ENCODE data around the gene BSDC1. TPM values are rescaled to one million over a fixed set of nuclear protein-coding genes. Genes with fewer than 3 reads are reported as not detected.

The BSDC1 gene
- total RNA-seq, 4 donors from 2014 or later = 96.0 to 140 (median 120) TPM

DNA sequence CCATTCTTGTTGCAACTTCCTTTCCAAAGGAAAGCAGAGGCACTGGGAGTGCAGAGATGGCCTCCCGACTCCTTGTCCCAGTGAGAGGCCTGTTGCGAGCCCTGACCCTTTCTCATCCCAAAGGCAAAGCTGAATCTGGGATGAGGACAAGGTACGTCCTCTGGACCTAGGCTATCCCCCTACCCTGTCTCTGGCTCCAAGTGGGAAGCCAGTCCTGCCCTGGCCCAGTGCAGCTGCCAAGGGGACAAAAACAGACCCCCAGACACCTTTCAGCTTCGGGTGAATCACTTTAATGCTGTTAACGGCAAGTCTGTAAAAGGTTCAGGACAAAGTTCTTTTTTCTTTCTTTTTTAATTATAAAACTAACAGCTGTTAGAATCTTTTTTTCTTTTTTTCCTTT lies 29.4 kb downstream of the BSDC1 start:
- no peaks in the 10 kb centered on the region for H3K27me3 ChIP-seq
- TF ChIP-seq EP300 (IDR thresholded peaks at IDR 0.05) (no peak), POLR2A (IDR thresholded peaks at IDR 0.05) (no peak), POLR2AphosphoS5 (IDR thresholded peaks at IDR 0.05) (no peak)
- TF ChIP-seq, protein P1, sequence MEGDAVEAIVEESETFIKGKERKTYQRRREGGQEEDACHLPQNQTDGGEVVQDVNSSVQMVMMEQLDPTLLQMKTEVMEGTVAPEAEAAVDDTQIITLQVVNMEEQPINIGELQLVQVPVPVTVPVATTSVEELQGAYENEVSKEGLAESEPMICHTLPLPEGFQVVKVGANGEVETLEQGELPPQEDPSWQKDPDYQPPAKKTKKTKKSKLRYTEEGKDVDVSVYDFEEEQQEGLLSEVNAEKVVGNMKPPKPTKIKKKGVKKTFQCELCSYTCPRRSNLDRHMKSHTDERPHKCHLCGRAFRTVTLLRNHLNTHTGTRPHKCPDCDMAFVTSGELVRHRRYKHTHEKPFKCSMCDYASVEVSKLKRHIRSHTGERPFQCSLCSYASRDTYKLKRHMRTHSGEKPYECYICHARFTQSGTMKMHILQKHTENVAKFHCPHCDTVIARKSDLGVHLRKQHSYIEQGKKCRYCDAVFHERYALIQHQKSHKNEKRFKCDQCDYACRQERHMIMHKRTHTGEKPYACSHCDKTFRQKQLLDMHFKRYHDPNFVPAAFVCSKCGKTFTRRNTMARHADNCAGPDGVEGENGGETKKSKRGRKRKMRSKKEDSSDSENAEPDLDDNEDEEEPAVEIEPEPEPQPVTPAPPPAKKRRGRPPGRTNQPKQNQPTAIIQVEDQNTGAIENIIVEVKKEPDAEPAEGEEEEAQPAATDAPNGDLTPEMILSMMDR (IDR thresholded peaks at IDR 0.05) = no peak
- peaks cover 18% of the 10 kb centered on the region for H3K4me1 ChIP-seq
- H3K36me3 ChIP-seq = peaks cover 56% of the 10 kb centered on the region
- H3K27ac ChIP-seq = no peak overlapping the region
- DNase-seq (ENCODE audit: low spot score in 2 of 2) = no peak
- no peaks in the 10 kb centered on the region for H3K9me3 ChIP-seq
- H3K4me3 ChIP-seq = no peak overlapping the region
- 93% methylated on average over 5 of the region's 5 CpGs for WGBS

DNA sequence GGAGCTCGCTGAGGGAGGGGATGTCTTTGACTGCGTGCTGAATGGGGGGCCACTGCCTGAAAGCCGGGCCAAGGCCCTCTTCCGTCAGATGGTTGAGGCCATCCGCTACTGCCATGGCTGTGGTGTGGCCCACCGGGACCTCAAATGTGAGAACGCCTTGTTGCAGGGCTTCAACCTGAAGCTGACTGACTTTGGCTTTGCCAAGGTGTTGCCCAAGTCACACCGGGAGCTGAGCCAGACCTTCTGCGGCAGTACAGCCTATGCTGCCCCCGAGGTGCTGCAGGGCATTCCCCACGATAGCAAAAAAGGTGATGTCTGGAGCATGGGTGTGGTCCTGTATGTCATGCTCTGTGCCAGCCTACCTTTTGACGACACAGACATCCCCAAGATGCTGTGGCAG lies 30.5 kb downstream of the BSDC1 start:
- Histone ChIP-seq H3K27ac (no peak overlapping the region), H3K4me3 (no peak overlapping the region), H3K36me3 (peaks cover 44% of the 10 kb centered on the region), H3K4me1 (peaks cover 18% of the 10 kb centered on the region), H3K9me3 (no peaks in the 10 kb centered on the region), H3K27me3 (no peaks in the 10 kb centered on the region)
- TF ChIP-seq, protein P1 (IDR thresholded peaks at IDR 0.05) = no peak
- no peak for TF ChIP-seq EP300 (IDR thresholded peaks at IDR 0.05)
- no peak for TF ChIP-seq POLR2A (IDR thresholded peaks at IDR 0.05)
- no peak for TF ChIP-seq POLR2AphosphoS5 (IDR thresholded peaks at IDR 0.05)
- 90% methylated on average over 6 of the region's 12 CpGs for WGBS
- no peak for DNase-seq (ENCODE audit: low spot score in 2 of 2)

DNA sequence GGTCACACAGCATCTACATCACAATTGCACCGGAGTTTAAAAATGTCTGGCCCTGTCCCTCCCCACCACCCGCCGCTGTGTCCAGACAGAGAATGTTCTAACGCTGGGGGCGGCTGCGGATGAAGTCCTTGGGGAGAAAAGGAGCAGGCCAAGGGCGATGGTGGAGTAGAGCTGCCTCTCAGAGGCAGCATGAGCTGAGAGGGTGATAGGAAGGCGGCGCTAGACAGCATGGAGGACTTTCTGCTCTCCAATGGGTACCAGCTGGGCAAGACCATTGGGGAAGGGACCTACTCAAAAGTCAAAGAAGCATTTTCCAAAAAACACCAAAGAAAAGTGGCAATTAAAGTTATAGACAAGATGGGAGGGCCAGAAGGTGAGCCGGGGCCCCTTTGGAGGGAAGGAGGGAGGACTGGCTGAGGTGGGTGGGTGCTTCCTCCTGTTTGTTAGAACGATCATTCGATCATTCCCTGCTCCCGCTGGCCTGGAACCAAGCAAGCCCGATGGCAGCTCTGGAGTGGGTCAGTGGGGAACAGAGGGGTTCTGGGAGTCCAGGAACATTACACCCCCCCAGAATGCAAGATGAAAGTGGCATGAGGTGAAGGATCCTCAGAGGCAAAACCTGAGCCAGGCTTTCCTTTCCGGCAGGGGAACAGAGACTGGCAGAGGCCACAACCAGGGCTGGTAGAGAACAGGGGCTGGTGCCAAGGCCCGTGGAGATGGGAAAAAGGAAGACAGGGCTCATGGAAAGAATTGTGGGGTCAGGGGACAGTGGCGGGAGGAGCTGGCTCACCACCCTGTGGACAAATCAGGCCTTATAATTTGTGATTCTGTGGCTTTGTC lies 31.5 kb downstream of the BSDC1 start, which contains the start of the genes FAM229A and TSSK3:
TSS of gene FAM229A (minus strand) at position 12 of the 840 bp plus-strand sequence. CDS start 394 bp downstream, outside the sequence.
TSS of gene TSSK3 (plus strand) at position 66 of the 840 bp plus-strand sequence. CDS start at position 229, 163 bp downstream.
- Histone ChIP-seq H3K36me3 (peaks cover 34% of the 10 kb centered on the region), H3K4me1 (peaks cover 18% of the 10 kb centered on the region), H3K27me3 (no peaks in the 10 kb centered on the region), H3K9me3 (no peaks in the 10 kb centered on the region), H3K27ac (peak within 1 kb of the TSS; percentile 61), H3K4me3 (peak within 1 kb of the TSS; percentile 50)
- TF ChIP-seq POLR2AphosphoS5 (IDR thresholded peaks at IDR 0.05) (no peak), POLR2A (IDR thresholded peaks at IDR 0.05) (no peak), EP300 (IDR thresholded peaks at IDR 0.05) (no peak)
- TF ChIP-seq, protein P1 (IDR thresholded peaks at IDR 0.05) = no peak
- DNase-seq (ENCODE audit: low spot score in 2 of 2) = no peak
- 69% methylated on average over 17 of the region's 17 CpGs for WGBS

DNA sequence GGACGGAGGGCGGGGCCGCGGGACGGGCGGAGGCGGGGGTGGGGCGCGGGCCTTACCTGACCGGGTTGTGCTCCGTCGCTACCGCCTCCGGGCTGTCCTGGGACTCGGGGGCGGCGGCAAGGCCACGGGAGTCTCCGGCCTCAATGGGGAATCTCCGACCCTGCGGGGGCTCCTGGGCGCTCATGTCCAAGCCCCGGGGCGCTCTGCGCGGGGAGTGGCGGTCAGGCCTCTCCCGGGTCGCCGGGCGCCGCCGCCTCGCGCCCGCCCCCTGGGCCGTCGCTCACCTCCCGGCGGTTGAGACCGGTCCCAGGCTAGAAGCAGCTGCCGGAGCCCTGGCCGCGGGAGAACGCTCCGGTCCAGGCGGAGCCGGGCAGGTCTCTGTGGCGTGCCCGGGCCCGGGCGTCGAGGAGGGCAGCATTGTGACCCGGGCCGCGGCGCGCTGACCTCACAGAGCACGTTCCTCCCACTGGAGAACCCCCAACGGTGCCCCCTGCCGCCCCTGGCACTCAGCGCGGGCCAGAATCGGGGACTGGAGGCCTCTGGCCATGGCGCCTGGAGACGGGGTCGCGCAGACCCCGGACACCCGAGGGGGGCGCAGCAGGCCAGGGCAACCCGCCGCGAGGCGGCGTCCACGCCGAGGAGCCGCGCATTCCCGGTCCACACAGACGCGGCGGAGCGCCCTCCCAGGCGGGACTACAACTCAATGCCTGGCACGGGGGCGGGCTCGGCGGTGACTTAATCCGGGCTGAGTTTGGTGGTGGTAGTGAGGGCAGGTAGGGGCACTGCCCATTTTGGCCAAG lies 32.4 kb downstream of the BSDC1 start:
- TF ChIP-seq POLR2AphosphoS5 (IDR thresholded peaks at IDR 0.05) (no peak), POLR2A (IDR thresholded peaks at IDR 0.05) (no peak), EP300 (IDR thresholded peaks at IDR 0.05) (no peak)
- TF ChIP-seq, protein P1 (IDR thresholded peaks at IDR 0.05) = peak; percentile 1 to 18
- no peaks in the 10 kb centered on the region for H3K9me3 ChIP-seq
- WGBS = 2% methylated on average over 44 of the region's 91 CpGs
- peaks cover 26% of the 10 kb centered on the region for H3K36me3 ChIP-seq
- H3K27ac ChIP-seq = peak overlapping the region; percentile 61
- no peaks in the 10 kb centered on the region for H3K27me3 ChIP-seq
- H3K4me3 ChIP-seq = peak overlapping the region; percentile 50
- peak in 1 of 2 donors; percentile 72 for DNase-seq (ENCODE audit: low spot score in 2 of 2)
- peaks cover 18% of the 10 kb centered on the region for H3K4me1 ChIP-seq

Measured in suprapubic skin (tissue), 4 donors.